Epithelial cell of proximal tubule (primary cell): Measurements from ENCODE around the gene FAM13A. TPM values are rescaled to one million over a fixed set of nuclear protein-coding genes. Genes with fewer than 3 reads are reported as not detected.
"Not testable (repeated sequence)": the region's sequence is repeated elsewhere in the genome, so short reads cannot be mapped to it uniquely, and the experiment has no call there.

Source experiments
- DNase-seq: peaks from one replicate; pipeline ENCODE4 v3.0.0-alpha.2; 2011; ENCODE audit warnings: low read depth
- H3K4me3 ChIP-seq: 2 replicates; pipeline ENCODE4 v1.5.1; 2011; ENCODE audit warnings: low read depth, mild to moderate bottlenecking, low read length
- total RNA-seq: library from RNA; depleted of rRNA; stranded (reverse); fragments of >200 nt; gene quantifications from 2 replicates; pipeline ENCODE4 v1.2.3, GENCODE V29; 2015
- TF ChIP-seq, protein P1 (sequence below): conservative IDR thresholded peaks from 2 replicates; pipeline ENCODE4 v1.5.1; 2012; ENCODE audit warnings: low read depth, mild to moderate bottlenecking, low read length

FAM13A gene
- total RNA-seq, 1 donor from 2014 or later, result 3.0 TPM

DNA sequence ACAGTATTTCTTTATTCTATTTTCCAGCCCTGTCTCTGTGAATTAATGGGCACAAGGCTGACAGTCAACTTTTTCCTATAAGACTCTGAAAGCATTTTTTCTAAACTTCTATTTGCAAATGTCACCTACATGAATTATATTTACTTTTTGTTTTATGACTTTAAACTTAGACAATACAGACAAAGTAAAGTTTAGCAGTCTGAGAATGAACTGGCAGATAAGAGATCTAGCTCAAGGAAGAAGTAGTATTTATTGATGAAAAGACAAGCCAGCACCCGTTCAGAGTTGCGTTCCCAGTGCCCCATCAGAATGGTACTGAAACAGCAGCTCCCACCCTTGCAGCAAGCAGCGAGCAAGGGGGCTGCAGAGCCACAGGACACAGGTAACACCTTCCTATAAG, 148.5 kb downstream of the FAM13A start:
- no peak for DNase-seq
- TF ChIP-seq, protein P1, sequence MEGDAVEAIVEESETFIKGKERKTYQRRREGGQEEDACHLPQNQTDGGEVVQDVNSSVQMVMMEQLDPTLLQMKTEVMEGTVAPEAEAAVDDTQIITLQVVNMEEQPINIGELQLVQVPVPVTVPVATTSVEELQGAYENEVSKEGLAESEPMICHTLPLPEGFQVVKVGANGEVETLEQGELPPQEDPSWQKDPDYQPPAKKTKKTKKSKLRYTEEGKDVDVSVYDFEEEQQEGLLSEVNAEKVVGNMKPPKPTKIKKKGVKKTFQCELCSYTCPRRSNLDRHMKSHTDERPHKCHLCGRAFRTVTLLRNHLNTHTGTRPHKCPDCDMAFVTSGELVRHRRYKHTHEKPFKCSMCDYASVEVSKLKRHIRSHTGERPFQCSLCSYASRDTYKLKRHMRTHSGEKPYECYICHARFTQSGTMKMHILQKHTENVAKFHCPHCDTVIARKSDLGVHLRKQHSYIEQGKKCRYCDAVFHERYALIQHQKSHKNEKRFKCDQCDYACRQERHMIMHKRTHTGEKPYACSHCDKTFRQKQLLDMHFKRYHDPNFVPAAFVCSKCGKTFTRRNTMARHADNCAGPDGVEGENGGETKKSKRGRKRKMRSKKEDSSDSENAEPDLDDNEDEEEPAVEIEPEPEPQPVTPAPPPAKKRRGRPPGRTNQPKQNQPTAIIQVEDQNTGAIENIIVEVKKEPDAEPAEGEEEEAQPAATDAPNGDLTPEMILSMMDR, result no peak
- H3K4me3 ChIP-seq, result no peak overlapping the region

DNA sequence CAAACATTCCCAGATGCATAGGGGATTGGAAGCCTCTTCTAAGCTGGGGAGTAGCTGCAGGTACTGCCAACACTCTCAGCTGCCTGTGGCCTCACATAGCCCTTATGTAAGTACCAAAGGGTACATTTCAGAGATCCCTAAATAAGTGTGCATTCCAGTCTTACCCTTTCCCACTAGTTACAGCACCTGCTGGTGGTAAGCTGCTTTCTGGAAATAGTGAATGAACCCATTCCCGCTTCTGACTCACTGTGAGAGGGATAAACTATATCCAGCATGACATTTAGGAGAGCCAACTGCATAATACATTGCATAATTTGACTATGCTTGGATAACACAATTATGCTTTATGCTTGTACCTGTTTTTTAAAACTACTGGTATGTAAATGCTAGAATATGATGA, 149.0 kb downstream of the FAM13A start:
- TF ChIP-seq, protein P1, result no peak

DNA sequence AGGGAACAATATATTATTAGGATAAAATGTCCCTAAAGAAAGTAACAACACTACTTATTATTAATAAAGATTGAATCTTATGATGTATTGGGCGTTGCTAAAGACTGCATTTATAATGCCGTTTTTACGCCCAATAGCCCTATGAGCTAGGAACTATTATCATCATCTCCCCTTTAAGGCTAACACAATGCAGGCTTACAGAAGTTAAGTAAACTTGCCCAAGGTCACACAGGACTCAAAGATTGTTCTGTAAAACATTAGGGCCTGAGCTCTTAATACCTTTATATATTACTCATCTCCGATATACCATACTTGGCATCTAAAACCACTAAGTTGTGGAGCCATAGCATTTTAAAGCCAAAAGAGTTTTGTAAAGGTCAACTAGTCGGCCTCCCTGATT, 149.5 kb downstream of the FAM13A start:
- TF ChIP-seq, protein P1, result no peak
- no peak for DNase-seq
- H3K4me3 ChIP-seq, result no peak overlapping the region

More for the DNA sequence above, 149.0 kb downstream of the FAM13A start:
- DNase-seq, result no peak
- no peak overlapping the region for H3K4me3 ChIP-seq

DNA sequence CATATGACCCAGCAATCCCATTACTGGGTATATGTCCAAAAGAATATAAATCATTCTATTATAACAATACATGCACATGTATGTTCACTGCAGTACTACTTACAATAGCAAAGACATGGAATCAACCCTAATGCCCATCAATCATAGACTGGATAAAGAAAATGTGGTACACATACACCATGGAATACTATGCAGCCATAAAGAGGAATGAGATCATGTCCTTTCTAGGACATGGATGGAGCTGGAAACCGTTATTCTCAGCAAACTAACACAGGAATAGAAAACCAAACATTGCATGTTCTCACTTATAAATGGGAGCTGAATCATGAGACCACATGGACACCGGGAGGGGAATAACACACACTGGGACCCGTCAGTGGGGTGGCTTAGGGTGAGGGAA, 152.7 kb downstream of the FAM13A start:
- not testable (repeated sequence) for H3K4me3 ChIP-seq, DNase-seq

DNA sequence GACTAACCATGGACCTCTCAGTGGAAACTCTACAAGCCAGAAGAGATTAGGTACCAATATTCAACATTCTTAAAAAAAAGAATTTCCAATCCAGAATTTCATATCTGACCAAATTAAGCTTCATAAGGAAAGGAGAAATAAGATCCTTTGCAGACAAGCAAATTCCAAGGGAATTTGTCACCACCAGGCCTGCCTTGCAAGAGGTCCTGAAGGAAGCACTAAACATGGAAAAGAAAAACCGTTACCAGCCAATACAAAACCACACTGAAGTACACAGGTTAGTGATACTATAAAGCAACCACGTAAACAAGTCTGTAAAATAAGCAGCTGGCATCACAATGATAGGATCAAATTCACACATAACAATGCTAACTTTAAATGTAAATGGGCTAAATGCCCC, 156.6 kb downstream of the FAM13A start:
- no peak for DNase-seq
- no peak overlapping the region for H3K4me3 ChIP-seq
- TF ChIP-seq, protein P1, result no peak

DNA sequence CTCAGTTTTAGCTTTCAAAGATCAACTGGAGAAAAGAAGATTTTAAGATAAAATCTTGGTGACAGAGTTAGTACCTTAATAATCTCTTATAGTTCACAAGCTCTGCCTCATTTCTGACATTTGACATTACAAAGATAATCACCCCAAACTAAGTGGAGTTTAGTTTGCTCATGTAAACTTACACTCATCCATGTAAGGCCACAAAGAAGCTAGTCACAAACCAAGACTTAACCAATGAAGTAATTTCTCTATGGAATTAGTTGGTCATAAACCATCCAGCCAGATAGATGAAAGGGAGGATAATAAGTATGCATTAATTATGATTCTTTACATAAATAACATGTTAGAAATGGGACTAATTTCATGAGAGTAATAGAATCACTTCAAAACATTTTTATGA, 159.2 kb downstream of the FAM13A start:
- TF ChIP-seq, protein P1, result no peak
- DNase-seq, result no peak
- H3K4me3 ChIP-seq, result no peak overlapping the region

DNA sequence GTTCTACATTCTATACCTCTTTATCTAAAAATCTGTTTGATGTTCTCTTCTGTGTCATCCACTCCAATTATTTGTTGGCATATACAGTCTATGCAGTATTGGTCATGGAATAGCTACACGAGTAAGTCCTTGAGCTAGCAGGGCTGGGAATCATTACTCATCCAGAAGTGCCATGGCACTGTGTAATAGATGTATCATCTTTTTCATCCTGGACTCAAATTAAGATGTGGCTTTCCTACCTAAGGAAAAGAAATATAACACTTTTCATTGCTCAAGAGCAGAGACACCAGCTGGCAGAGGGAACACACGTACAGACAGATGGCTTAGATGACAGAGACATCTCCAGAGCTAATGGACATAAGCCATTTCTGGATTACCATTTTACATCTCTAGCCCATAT, 159.8 kb downstream of the FAM13A start:
- no peak overlapping the region for H3K4me3 ChIP-seq
- TF ChIP-seq, protein P1, result no peak
- DNase-seq, result no peak

DNA sequence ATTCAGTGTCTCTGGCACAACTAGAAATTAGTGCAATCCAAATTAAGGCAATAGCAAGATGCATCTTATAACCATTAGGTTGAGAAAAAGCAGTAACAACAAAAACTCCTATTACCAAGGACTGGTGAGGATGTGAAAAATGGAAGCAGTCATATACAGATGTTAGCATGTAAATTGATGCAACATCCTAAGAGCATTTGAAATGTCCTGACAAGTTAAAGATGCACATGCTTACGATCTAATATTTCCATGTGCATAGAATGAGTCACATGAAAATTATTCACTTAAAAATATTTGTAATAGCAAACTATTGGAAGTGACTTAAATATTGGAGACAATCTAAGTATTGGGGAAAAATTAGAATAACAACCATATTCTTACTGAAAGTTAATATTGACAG, 163.0 kb downstream of the FAM13A start:
- DNase-seq, result no peak
- TF ChIP-seq, protein P1, result no peak
- H3K4me3 ChIP-seq, result no peak overlapping the region
